HG03575 (cell line): ENCODE measurements around the gene GLTPD2.

ENCODE experiments used
- ATAC-seq: cut with Tn5 transposase; IDR thresholded peaks from one replicate; pipeline ENCODE4 v1.9.1; 2021; ENCODE audit not compliant: unreplicated experiment, insufficient number of reproducible peaks, low FRiP score; ENCODE audit errors: extremely low read depth

The GLTPD2 gene

DNA sequence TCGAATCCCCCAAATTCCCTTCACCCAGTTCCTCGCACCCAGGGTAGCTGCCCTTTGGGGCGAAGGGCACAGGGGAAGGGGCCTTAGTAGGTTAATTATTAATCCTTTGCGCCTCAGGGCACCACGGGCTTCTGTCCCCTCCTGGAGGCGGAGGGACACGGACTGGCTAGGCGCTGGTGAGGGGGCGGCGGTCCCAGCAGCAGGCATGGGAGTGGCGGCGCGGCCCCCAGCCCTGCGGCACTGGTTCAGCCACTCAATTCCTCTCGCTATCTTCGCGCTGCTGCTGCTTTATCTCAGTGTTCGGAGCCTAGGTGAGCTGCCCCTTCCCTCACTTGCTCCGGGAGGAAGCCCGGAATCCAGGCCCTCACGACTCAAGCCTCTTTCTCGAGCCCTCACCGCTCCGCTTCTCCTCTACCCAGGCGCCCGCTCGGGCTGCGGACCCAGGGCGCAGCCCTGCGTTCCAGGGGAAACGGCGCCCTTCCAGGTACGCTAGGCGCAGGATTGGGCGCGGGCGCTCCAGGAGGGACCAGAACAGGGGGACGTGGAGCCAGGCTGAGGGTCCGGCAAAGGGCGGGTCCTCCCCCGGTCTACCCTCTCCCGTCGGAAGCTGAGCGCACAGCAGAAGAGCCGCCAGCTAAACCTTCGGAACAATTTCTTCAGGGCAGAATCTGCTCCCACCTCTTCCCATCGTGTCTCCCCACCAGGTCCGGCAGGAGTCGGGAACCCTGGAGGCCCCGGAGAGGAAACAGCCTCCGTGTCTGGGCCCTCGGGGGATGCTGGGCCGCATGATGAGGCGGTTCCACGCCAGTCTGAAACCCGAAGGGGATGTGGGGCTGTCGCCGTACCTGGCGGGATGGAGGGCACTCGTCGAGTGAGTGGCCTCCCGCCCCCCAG lies at the start of gene GLTPD2:
GLTPD2 (plus strand) TSS at position 158 of the 894 bp plus-strand sequence; CDS start at position 206, 48 bp downstream.
- ATAC-seq, result no peak

DNA sequence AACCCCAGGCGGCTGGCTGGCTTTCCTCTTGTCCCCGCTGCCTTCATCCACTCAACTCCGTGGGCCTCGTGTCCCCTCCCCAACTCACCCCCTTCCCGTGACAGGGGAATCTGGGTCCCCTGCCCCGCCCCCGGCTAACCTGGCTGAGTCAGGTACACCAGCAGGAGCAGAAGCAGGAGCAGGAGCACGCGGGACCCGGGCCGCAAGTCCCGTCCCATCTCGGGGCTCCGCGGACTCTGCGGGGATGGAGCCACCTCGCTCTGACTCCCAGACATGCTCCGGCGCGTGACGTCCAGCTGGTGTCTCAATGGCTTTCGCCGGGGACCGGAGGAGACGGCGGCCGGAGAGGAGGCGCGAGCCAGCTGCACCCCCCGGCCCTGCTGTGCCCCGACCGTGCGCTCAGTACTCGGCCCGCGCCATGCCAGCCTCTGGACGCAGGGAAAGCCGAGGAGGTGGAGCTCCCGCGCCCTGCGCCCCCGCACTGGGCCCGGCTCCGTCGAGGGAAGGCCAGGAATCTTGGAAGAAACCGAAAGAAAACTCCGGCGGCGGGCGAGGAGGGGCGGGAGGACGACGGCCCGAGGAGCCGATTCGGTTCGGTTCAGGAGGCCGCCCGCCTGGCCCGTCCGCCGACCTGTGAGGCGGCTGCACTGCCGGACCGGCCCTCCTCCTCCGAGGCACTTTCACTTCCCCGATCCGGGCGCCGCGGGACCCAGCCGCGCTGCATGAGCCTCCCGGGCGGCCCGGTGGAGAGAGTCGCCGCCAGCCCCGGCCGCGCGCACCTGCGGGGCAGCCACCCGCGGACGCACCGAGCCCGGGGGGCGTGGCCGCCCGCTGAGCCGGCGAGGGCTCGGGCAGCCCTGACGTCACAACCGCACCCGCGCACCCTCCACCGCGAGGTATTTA lies 49.4 kb upstream of the GLTPD2 start, which contains the start of the genes CXCL16 and ZMYND15:
CXCL16 (minus strand) TSS at position 807 of the 903 bp plus-strand sequence; CDS start at position 218, 589 bp downstream.
ZMYND15 (plus strand) TSS at position 712 of the 903 bp plus-strand sequence. CDS start 716 bp downstream, outside the sequence.
- no peak for ATAC-seq

DNA sequence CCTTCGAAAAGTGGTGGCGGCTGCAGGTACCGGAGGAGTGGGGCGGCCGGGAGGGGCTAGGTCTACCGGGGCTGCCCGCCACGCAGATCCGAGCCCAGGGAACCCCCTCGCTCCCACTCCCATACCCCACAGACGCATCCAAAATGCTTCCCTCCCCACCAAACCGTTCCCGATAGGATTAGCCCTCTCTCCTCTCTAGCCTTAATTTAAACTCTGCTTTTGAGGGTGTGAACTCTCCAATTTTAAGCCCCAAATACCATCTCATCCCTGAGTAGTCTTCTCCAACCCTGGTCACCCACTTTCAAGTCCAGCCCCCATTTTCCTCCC lies 48.8 kb upstream of the GLTPD2 start:
- no peak for ATAC-seq

DNA sequence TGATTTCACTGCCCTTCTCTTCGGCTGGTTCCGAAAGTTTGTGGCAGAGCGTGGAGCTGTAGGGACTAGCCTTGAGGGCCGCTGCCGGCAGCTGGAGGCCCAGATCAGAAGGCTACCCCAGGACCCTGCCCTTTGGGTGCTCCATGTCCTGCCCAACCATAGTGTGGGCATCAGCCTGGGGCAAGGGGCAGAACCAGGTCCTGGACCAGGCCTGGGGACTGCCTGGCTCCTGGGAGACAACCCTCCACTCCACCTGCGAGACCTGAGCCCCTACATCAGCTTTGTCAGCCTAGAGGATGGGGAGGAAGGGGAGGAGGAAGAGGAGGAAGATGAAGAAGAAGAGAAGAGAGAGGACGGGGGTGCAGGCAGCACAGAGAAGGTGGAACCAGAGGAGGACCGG lies 48.2 kb upstream of the GLTPD2 start:
- no peak for ATAC-seq

DNA sequence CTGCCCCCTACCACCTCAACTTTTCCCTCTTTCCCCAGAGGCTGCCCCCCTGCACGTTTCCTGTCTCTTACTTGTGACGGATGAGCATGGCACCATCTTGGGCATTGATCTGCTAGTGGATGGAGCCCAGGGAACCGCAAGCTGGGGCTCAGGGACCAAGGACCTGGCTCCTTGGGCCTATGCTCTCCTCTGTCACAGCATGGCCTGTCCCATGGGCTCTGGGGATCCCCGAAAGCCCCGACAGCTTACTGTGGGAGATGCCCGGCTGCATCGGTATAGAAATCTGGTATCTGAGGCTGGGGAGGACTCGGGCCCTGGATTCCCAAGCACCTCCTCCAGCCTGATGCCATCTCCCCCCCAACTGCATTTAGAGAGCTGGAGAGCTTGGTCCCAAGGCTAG lies 47.2 kb upstream of the GLTPD2 start:
- no peak for ATAC-seq

DNA sequence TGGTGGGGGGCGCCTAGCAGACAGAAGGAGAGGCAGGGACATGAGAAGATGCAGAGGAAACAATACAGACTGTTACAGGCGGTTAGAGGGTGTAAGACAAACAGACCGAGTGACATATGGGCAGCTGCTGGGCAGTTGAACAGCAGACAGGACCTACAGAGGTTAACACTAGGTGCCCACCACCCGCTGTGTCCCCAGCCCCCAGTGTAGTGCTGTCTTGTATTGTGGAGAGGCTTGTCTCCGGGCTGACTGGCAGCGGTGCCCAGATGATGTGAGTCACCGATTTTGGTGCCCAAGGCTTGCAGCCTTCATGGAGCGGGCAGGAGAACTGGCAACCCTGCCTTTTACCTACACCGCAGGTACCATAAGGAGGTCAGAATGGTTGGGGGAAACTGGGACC lies 46.6 kb upstream of the GLTPD2 start:
- no peak for ATAC-seq

DNA sequence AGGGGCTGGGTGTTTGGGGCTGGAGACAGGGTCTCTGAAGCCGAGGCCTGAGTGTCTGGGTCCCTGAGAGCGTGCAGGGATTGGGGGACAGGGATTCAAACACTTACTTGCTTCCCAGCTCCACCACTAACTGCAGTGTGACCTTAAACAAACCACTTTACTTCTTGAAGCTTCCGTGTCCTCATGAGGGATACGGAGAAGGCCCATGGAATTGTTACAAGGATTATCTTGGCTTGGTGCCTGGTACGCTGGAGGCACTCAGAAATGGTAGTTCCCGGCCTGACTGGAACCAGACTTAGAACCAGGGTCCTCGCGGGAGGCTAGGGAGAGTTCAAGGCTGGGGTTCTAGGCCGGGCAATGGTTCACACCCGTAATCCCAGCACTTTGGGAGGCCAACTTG lies 46.1 kb upstream of the GLTPD2 start:
- no peak for ATAC-seq

DNA sequence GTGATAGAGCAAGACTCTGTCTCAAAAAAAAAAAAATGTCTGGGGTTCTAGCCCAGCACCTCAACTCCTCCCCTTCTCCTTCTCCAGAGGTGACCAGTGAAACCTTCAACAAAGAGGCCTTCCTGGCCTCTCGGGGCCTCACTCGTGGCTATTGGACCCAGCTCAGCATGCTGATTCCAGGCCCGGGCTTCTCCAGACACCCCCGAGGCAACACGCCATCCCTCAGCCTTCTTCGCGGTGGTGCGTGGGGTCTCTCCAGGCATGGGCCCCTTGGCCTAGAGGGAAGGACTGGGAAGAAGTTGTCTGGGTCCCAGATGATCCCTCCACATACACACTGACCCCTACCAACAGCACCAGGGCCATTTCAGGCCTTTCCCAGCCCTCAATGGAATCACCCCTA lies 45.5 kb upstream of the GLTPD2 start:
- no peak for ATAC-seq

DNA sequence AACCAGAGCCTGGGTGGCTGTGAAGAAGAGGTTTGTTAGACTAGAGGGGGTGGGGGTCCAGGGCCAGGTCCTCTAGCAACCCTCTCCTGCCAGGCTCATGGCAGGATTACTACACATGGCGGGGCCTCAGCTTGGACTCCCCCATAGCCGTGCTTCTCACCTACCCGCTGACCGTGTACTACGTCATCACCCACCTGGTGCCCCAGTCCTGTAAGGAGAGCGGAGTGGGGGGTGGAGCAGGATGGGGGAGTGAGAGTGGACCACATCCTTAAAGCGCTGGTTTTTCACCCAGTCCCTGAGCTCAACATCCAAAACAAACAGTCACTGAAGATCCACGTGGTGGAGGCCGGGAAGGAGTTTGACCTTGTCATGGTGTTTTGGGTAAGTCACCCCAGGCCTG lies 44.9 kb upstream of the GLTPD2 start:
- ATAC-seq, result no peak

DNA sequence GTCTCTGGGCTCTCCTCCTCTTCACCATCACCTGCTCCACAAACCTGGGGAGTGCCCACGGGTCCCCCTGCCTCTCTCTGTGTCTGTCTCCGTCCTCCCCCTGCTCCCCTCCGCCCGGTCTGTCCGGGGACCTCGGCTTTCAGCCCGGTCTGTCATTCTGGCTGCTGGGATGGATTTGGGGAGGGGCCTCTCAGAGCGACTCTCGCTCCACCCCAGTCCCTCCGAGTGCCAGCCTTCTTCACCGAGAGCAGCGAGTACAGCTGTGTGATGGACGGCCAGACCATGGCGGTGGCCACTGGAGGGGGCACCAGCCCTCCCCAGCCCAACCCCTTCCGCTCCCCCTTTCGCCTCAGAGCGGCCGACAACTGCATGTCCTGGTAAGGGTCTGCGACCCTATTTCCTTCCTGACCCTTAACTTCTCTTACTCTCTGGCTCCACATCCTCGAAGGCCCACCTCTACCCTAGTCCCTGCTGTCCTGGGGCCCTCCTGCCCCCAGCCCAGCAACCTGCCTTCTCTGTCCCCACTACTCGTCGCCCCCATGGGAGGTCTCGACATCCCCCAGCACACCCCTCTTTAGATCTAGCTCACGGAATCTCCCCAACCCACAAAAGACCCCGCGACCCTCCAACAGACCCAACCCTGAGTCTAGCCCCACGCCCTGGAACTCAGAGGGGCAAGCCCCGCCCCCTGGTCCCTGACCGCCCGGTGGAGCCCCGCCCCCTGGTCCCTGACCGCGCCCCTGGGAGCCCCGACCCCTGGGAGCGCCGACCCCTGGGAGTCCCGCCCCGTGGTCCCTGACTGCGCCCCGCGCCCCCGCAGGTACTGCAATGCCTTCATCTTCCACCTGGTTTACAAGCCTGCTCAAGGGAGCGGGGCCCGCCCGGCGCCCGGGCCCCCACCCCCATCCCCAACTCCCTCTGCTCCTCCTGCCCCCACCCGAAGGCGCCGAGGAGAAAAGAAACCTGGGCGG lies 43.5 kb upstream of the GLTPD2 start:
- ATAC-seq, result no peak

DNA sequence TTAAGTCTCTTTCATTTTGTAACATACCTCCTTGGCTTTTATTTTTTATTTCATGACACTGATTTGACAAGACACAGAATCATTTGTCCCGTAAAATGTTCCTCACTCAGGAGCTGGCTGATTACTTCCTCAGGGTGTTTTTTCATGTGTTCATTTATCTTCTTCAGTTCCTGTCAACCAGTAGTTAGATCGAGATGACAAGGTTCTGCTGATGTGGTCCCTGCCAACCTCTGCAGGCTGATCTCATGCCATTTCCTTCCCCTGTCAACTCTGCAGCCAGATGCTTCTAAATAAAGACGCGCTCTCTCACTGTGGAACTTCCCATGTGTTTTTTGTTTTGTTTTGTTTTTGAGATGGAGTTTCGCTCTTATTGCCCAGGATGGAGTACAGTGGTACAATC lies 40.9 kb upstream of the GLTPD2 start:
- no peak for ATAC-seq

DNA sequence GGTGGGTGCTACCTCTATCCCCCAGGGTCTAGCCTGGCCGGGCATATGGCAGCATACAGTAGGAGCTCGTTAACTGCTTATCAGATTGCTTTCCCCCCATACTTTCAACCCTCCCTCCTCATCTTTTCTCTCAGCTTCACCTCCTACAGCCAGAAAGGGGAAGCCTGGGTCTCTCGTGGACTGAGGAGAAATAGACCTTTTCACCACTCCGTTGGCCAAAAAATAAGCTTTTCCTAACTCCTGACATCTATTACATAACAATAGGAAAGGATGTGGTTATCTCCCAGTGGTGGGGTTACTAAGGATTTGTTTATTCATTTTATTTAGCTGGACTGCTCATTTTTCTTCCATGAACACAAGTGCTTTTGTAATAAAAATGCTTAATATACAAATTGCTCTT lies 40.1 kb upstream of the GLTPD2 start:
- ATAC-seq, result no peak

DNA sequence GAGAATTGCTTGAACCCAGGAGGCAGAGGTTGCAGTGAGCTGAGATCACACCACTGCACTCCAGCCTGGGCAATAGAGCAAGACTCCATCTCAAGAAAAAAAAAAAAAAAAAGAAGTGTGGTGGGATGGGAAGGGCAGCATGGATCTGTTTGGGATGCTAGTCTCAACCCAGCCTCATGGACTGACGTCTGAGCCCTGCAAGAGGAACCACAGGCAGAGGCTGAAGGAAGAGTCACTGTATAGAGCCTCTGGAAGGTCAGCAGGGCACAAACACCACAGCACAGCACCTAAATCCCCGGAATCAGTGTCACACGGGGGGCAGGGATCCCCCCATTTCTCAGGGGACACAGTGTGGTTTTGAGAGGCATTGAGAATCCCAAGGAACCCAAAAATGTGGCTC lies 38.2 kb upstream of the GLTPD2 start:
- ATAC-seq, result no peak

DNA sequence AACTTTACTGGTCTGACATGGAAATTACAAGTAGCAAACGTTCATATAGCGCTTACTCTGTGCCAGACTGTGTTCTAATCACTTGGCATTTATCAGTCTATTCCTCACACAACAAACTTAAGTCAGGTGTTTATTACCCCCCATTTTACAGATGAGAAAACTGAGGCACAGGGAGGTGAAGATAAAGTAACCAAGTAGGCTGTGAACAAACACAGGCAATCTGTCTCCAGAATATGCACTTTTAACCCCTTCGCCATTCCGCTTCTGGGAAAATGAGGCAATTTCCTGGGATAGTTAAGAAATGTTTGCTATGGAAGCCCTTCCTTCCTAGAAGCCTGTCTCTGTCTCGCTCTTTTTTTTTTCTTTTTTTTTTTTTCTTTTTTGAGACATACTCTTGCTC lies 36.8 kb upstream of the GLTPD2 start:
- ATAC-seq, result no peak

DNA sequence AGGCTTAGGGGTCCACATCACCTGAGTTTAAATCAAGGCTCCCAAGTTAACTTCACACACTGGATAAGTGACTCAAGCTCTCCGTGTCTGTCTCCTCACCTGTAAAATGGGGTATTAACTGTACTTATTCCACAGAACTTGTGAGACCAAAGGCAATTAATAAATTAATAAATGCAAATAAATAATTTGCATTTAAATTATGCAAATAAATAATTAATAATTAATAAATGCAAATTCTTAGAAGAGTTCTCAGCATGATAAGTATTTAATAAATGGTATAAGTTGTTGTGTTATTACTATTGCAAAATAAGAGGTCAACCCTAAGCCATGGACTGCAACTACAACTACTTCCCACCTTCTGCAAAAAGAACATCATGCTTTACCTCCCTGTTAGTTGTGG lies 35.4 kb upstream of the GLTPD2 start:
- ATAC-seq, result no peak

DNA sequence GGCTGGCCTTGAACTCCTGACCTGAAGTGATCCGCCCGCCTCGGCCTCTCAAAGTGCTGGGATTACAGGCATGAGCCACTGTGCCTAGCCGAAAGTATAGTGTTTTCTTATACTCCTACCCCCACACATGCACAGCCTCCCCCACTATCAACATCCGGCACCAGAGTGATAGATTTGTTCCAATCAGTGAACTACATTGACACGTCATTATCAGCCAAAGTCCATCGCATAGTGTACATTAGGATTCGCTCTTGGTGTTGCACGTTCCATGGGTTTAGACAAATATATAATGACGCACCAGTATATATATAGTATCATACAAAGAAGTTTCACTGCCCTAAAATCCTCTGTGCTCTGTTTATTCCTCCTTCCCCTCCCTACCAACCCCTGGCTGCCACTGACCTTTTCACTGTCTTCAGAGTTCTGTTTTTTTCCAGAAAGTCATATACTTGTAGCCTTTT lies 29.0 kb upstream of the GLTPD2 start:
- no peak for ATAC-seq

DNA sequence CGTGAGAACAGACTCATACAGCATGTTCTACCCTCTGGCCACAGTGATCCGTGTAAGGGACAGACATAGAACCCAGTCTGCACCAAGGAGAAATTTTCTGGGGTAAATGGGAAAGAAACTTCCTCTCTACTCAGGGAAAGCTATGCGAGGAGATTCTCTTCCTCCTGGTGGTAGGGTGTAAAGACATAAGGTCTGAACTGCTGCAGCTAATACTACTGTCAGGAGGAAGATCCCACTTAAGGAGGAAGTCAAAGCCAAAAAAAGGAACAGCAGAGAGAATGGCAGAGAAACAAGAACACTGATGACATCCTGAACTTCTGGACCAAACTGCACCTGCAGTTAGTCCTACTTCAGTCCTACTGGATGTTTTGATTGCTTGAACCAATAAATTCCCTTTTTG lies 24.2 kb upstream of the GLTPD2 start:
- ATAC-seq, result no peak

DNA sequence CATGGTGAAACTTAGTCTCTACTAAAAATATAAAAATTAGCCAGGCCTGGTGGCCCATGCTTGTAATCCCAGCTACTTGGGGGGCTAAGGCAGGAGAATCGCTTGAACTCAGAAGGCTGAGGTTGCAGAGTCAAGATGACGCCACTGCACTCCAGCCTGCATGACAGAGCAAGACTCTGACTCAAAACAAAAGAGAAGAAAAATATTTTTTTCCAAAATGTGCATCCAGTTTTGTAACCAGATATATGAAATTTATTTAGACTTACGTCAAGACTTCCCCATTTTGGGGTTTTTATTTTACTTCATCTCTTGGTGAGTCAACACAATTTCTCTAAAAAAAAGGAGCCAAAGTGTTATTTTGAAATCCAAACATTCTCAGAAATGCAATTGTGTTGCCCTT lies 22.6 kb upstream of the GLTPD2 start:
- ATAC-seq, result no peak

DNA sequence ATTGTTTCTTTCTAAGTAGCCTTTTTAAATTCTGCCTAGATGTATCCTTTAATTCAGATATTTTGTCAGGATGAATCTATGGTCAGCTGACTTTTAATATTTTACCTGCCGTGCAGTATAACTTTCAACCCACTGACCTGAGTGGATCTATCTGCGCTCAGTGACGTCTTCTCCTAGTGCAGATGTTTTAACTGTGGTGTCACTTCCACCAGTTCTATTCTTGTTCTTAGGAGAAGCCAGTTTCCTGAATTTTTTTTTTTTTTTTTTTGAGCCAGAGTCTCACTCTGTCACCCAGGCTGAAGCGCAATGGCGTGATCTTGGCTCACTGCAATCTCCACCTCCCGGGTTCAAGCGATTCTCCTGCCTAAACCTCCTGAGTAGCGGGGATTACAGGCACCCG lies 22.0 kb upstream of the GLTPD2 start:
- no peak for ATAC-seq
